Large intestine (tissue), 3 donors: ENCODE results near the gene ZBTB17. TPM values are rescaled to one million over a fixed set of nuclear protein-coding genes. Genes with fewer than 3 reads are reported as not detected.
"Not testable (repeated sequence)": the region's sequence is repeated elsewhere in the genome, so short reads cannot be mapped to it uniquely, and the experiment has no call there.

Experiments used
- DNase-seq, 2 donors: peaks; one replicate each; pipeline versions ENCODE4 v3.0.0 to v3.0.0-alpha.2; 2013
- H3K27ac ChIP-seq: one replicate; pipeline ENCODE4 v1.5.1; 2013; ENCODE audit warnings: low read length
- H3K27me3 ChIP-seq: 2 replicates; pipeline ENCODE4 v1.6.1; 2013; ENCODE audit warnings: low read length; ENCODE audit not compliant: control insufficient read depth, insufficient read depth
- H3K36me3 ChIP-seq: 2 replicates; pipeline ENCODE4 v1.6.1; 2013; ENCODE audit warnings: low read length; ENCODE audit not compliant: control insufficient read depth, insufficient read depth
- H3K4me1 ChIP-seq: one replicate; pipeline ENCODE4 v1.6.1; 2013; ENCODE audit warnings: low read length; ENCODE audit not compliant: control insufficient read depth, insufficient read depth
- H3K4me3 ChIP-seq: one replicate; pipeline ENCODE4 v1.5.1; 2013; ENCODE audit warnings: low read length
- H3K9me3 ChIP-seq: one replicate; pipeline ENCODE4 v1.6.1; 2013; ENCODE audit warnings: mild to moderate bottlenecking, low read depth, low read length, moderate library complexity; ENCODE audit not compliant: control insufficient read depth
- WGBS: methylation state at CpG from one replicate; pipeline ENCODE4 v1.1.5; 2013; ENCODE audit warnings: low lambda C conversion rate; ENCODE audit not compliant: insufficient coverage; 5-methylcytosine and 5-hydroxymethylcytosine counted together
- polyA plus RNA-seq: library from polyadenylated mRNA; unstranded; fragments of 120-200 nt; gene quantifications from one replicate; pipeline ENCODE4 v1.2.1, GENCODE V29; 2013

The ZBTB17 gene
- polyA plus RNA-seq, 1 donor, result 22.8 TPM

DNA sequence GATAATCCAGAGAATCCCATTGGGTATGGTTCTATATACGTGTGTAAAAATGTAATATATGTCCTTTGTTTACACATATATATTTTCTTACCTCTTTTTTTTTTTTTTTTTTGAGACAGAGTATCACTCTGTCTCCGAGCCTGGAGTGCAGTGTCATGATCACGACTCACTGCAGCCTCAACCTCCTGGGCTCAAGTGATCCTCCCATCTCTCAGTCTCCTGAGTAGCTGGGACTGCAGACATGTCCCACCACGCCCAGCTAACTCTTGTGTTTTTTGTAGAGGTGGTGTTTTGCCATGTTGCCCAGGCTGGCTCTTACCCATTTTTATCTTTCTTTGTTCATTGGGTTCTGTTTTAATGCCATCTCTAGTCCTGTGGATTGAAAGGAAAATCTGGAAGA is 59.5 kb downstream of the ZBTB17 start:
- Histone ChIP-seq H3K4me3 (no peak overlapping the region), H3K9me3 (no peaks in the 10 kb centered on the region), H3K27ac (no peak overlapping the region), H3K4me1 (no peaks in the 10 kb centered on the region), H3K36me3 (peaks cover 60% of the 10 kb centered on the region), H3K27me3 (no peaks in the 10 kb centered on the region)
- no peak for DNase-seq
- no CpG with 5 or more reads among the region's 4 CpGs for WGBS

DNA sequence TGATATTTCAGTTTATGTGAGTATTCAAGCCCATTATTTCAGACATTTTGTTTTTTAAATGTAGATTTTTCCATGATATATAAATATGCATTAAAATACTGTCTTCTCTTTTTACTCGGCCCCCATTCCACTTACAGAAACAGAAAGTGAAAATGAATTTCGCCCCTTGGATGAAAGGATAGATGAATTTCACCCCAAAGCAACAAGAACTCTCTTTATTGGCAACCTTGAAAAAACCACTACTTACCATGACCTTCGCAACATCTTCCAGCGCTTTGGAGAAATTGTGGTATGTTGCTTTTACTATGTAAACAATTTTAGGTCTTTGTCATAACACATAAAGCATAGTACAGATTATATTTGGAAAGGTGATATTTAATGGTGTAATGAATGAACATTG is 59.9 kb downstream of the ZBTB17 start:
- no peaks in the 10 kb centered on the region for H3K27me3 ChIP-seq
- no peaks in the 10 kb centered on the region for H3K4me1 ChIP-seq
- H3K9me3 ChIP-seq, result no peaks in the 10 kb centered on the region
- 87% methylated on average over 4 of the region's 4 CpGs for WGBS
- H3K36me3 ChIP-seq, result peaks cover 58% of the 10 kb centered on the region
- no peak for DNase-seq
- no peak overlapping the region for H3K4me3 ChIP-seq
- no peak overlapping the region for H3K27ac ChIP-seq

DNA sequence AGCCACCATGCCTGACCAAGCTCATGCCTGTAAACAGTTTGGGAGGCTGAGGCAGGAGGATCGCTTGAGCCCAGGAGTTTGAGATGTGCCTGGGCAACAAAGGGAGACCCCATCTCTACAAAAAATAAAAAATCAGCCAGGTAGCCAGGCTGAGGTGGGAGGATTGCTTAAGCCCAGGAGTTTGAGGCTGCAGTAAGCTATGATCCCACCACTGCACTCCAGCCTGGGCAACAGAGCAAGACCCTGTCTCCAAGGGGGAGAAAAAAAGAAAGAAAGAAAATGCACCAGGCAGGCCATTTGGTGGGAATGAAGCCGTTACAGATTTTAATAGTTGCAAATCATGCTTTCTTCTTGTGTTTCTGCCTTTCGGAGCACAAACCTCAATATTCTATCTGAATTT is 62.3 kb downstream of the ZBTB17 start:
- 100% methylated on average over 1 of the region's 3 CpGs for WGBS

DNA sequence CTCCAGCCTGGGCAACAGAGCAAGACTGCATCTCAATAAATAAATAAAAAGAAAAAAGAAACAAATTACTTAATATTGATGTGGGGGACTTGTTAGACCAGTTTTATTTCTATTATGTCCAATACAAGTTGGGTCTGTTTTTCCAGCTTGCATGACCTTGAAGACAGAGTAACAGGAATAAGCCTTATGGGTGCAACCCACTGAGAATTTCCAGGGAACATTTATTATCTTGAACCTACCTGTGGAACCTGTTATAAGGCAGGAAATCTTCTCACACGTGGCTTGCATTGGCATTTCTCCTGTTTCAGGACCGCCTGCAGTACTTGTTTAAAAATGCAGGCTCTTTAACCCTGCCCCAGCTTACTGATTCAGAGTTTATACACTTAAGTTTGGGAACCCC is 64.0 kb downstream of the ZBTB17 start:
- H3K27me3 ChIP-seq, result no peaks in the 10 kb centered on the region
- DNase-seq, result no peak
- H3K9me3 ChIP-seq, result no peaks in the 10 kb centered on the region
- H3K4me3 ChIP-seq, result no peak overlapping the region
- no peak overlapping the region for H3K27ac ChIP-seq
- no CpG with 5 or more reads among the region's 2 CpGs for WGBS
- H3K4me1 ChIP-seq, result no peaks in the 10 kb centered on the region
- H3K36me3 ChIP-seq, result peaks cover 45% of the 10 kb centered on the region

More for the DNA sequence above, 62.3 kb downstream of the ZBTB17 start:
- H3K27ac ChIP-seq, H3K27me3 ChIP-seq, H3K9me3 ChIP-seq, H3K4me3 ChIP-seq, DNase-seq, H3K4me1 ChIP-seq: not testable (repeated sequence)
- H3K36me3 ChIP-seq, result peaks cover 57% of the 10 kb centered on the region

DNA sequence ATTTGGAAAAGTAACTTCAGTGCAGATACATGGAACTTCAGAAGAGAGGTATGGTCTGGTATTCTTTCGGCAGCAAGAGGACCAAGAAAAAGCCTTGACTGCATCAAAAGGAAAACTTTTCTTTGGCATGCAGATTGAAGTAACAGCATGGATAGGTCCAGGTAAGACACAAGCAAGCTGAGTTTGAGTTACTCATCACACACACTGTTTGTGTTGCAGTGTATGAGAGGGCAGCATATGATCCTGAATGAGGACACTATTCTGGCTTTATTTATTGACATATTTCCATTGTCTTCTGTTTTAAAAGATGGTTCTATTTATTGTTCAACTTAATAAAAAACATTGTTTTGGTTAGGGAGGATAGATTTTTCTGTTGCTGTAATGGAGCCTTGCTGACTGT is 64.8 kb downstream of the ZBTB17 start:
- H3K36me3 ChIP-seq, result peaks cover 42% of the 10 kb centered on the region
- H3K4me3 ChIP-seq, result no peak overlapping the region
- WGBS, result no CpG with 5 or more reads among the region's 1 CpG
- DNase-seq, result no peak
- H3K4me1 ChIP-seq, result no peaks in the 10 kb centered on the region
- no peaks in the 10 kb centered on the region for H3K27me3 ChIP-seq
- no peaks in the 10 kb centered on the region for H3K9me3 ChIP-seq
- no peak overlapping the region for H3K27ac ChIP-seq

DNA sequence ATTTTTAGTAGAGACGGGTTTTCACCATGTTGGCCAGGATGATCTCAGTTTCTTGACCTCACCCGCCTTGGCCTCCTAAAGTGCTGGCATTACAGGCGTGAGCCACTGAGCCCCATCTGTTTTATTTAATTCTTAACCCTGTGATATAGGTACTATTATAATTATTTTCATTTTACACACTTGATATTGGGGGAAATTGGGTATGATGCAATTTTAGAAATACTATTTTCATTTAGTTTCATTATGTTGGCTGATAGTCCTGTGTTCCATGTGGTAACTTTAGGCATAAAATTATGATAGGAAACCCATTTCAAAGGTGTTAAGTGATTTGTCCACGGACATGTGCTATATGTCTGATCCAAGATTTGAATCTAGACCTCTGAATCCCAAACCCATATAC is 67.3 kb downstream of the ZBTB17 start:
- Histone ChIP-seq H3K27me3 (no peaks in the 10 kb centered on the region), H3K4me1 (no peaks in the 10 kb centered on the region), H3K27ac (no peak overlapping the region), H3K4me3 (no peak overlapping the region), H3K36me3 (peaks cover 36% of the 10 kb centered on the region), H3K9me3 (no peaks in the 10 kb centered on the region)
- 100% methylated on average over 2 of the region's 4 CpGs for WGBS
- no peak for DNase-seq

DNA sequence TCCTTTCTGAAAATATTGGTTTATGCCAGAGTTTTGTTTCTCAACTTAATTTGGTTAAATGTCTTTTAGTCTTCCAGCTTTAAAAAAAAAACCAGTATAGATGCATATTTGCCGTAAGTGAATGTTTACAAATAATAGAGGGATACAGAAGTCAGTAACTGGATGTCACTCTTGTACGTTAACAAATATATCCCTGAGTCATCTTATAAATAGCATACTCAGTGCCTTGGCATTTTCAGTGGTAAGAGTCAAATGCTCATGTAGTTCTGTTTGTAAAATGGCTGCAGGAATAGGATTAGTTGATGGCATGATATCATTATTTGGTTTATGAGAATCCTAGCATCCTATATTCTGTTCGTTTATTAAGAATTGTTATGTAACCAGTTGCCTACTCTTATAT is 73.0 kb downstream of the ZBTB17 start:
- no peak for DNase-seq
- H3K27ac ChIP-seq, result no peak overlapping the region

DNA sequence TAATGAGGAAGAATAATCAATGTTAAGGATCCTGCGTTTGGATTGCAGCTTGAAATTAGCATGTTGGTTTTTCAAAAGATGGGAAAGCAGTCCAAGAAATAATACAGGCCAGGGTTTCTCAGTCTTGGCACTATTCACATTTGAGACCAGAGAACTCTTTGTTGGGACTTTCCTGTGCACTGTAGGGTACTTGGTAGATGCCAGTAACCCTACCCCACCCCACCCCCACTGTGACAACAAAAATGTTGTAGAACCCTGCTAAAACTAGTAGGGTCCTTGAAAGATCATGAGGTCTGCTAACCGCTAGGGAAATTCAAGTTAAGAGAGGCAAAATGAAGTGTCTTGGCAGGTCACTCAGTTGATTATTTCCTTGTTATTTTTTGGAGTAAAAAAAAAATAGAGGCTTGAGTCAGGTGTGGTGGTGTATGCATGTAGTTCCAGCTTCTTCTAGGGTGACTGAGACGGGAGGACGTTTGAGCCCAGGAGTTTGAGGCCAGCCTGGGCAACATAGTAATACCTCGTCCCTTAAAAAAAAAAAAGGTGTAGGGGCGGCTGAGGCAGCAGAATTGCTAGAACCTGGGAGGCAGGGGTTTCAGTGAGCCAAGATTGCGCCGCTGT is 75.1 kb downstream of the ZBTB17 start:
- Histone ChIP-seq H3K27ac (no peak overlapping the region), H3K4me1 (no peaks in the 10 kb centered on the region), H3K4me3 (no peak overlapping the region), H3K27me3 (no peaks in the 10 kb centered on the region), H3K36me3 (peaks cover 7% of the 10 kb centered on the region), H3K9me3 (no peaks in the 10 kb centered on the region)
- WGBS, result 100% methylated on average over 1 of the region's 8 CpGs
- no peak for DNase-seq

More for the DNA sequence above, 73.0 kb downstream of the ZBTB17 start:
- H3K4me3 ChIP-seq, result no peak overlapping the region
- no CpG with 5 or more reads among the region's 3 CpGs for WGBS
- no peaks in the 10 kb centered on the region for H3K27me3 ChIP-seq
- H3K4me1 ChIP-seq, result no peaks in the 10 kb centered on the region
- H3K36me3 ChIP-seq, result peaks cover 10% of the 10 kb centered on the region
- H3K9me3 ChIP-seq, result no peaks in the 10 kb centered on the region

DNA sequence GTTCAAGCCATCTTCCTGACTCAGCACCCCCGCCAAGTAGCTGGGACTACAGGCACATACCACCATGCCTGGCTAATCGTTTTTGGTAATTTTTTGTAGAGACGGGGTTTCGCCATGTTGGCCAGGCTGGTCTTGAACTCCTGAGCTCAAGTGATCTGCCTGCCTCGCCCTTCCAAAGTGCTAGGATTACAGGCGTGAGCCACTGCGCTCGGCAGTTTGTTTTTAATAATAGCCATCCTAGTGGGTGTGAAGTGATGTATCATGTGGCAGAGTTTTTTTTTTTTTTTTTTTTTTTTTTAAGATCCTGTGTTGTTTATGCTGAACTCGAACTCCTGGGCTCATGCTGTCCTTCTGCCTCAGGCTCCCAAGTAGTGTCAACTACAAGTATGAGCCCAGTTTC is 76.6 kb downstream of the ZBTB17 start:
- WGBS, result no CpG with 5 or more reads among the region's 9 CpGs
- Histone ChIP-seq H3K27me3 (no peaks in the 10 kb centered on the region), H3K9me3 (no peaks in the 10 kb centered on the region), H3K4me1 (no peaks in the 10 kb centered on the region), H3K27ac (no peak overlapping the region), H3K4me3 (no peak overlapping the region), H3K36me3 (peaks cover 6% of the 10 kb centered on the region)
- DNase-seq, result no peak

DNA sequence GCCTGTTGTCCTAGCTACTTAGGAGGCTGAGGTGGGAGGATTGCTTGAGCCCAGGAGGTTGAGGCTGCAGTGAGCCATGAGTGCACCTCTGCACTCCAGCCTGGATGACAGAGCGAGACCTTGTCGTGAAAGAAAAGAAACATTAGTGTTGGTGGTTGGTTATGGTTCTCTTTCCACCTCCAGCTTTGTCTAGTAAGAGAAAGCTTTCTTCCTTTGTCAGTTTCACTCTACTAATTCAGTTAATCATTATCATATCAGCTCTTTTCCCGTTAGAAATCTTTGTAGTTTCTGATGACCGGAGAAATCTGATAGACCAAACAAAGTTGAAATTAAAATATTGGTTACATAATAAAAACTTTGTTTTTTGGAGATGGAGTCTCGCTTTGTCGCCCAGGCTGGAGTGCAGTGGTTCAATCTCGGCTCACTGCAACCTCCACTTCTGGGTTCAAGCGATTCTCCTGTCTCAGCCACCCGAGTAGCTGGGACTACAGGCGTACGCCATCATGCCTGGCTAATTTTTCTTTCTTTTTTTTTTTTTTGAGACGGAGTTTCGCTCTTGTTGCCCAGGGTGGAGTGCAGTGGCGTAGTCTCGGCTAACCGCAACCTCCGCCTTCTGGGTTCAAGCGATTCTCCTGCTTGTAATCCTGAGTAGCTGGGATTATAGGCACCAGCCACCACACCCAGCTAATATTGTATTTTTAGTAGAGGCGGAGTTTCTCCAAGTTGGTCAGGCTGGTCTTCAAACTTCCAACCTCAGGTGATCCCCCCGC is 78.9 kb downstream of the ZBTB17 start:
- 89% methylated on average over 3 of the region's 20 CpGs for WGBS
- H3K4me3 ChIP-seq, H3K27me3 ChIP-seq, DNase-seq, H3K36me3 ChIP-seq, H3K4me1 ChIP-seq, H3K9me3 ChIP-seq, H3K27ac ChIP-seq: not testable (repeated sequence)

DNA sequence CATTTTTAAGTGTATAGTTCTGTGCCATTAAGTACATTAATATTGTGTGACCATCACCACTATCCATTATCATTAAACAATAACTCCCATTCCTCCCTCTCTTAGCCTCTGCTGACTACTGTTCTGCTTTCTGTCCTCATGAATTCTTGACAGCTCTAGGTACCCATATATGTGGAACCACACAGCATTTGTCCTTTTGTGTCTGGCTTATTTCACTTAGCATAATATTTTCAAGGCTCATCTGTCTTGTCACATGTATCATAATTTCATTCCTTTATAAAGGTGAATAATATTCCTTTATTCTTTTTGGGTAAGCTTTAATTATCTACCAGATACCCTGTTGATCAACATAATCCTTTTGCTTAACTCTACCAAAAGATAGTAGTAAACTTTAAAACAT is 80.7 kb downstream of the ZBTB17 start:
- Histone ChIP-seq H3K9me3 (no peaks in the 10 kb centered on the region), H3K27ac (no peak overlapping the region), H3K4me1 (no peaks in the 10 kb centered on the region), H3K4me3 (no peak overlapping the region), H3K36me3 (peaks cover 6% of the 10 kb centered on the region), H3K27me3 (no peaks in the 10 kb centered on the region)
- DNase-seq, result no peak
